Transverse colon (tissue), 4 donors: ENCODE results near the gene TCP11L1. TPM values are rescaled to one million over a fixed set of nuclear protein-coding genes. Genes with fewer than 3 reads are reported as not detected.
"Not testable (repeated sequence)": the region's sequence is repeated elsewhere in the genome, so short reads cannot be mapped to it uniquely, and the experiment has no call there.

Source experiments
- DNase-seq: peaks from one replicate; pipeline ENCODE4 v3.0.0-alpha.2; 2019
- H3K27ac ChIP-seq, 4 donors: fragments of 200-600 bp; sonication (generic); 2 replicates each; pipeline ENCODE4 v1.5.1; 2016 to 2018; ENCODE audit warnings: inconsistent platforms in 4 of 4
- H3K27me3 ChIP-seq: fragments of 200-600 bp; sonication (generic); 2 replicates; pipeline ENCODE4 v1.5.1; 2017; ENCODE audit warnings: inconsistent platforms
- H3K36me3 ChIP-seq, 4 donors: fragments of 200-600 bp; sonication (generic); 2 replicates each; pipeline ENCODE4 v1.5.1; 2017 to 2019; ENCODE audit warnings: inconsistent platforms in 4 of 4
- H3K4me1 ChIP-seq, 4 donors: fragments of 200-600 bp; sonication (generic); 2 replicates each; pipeline ENCODE4 v1.5.1; 2017 to 2020; ENCODE audit warnings: inconsistent platforms in 4 of 4
- H3K4me3 ChIP-seq, 4 donors: fragments of 200-600 bp; sonication (generic); 1 replicate in 1 of 4; 2 replicates in 3 of 4; pipeline versions ENCODE4 v1.5.1 to v1.6.1; 2017 to 2019; ENCODE audit warnings: inconsistent platforms in 4 of 4
- H3K9me3 ChIP-seq, 2 donors: fragments of 200-600 bp; sonication (generic); 2 replicates each; pipeline ENCODE4 v1.5.1; 2017 to 2019; ENCODE audit warnings: inconsistent platforms in 2 of 2
- CTCF ChIP-seq, 5 experiments: fragments of 200-600 bp in 3 of 5; fragments of 450-650 bp in 2 of 5; sonication (generic) in 3 of 5; IDR thresholded peaks; 1 replicate in 2 of 5; 2 replicates in 3 of 5; pipeline ENCODE4 v1.5.1; 2016 to 2017; ENCODE audit warnings: antibody characterized with exemption in 5 of 5, inconsistent platforms in 3 of 5, mild to moderate bottlenecking in 2 of 5, moderate library complexity in 1 of 5
- EP300 ChIP-seq: sonication (generic); formaldehyde crosslinking; IDR thresholded peaks from one replicate; pipeline ENCODE4 v1.6.1; 2017; ENCODE audit warnings: antibody characterized with exemption, low read depth
- POLR2A ChIP-seq: fragments of 450-650 bp; IDR thresholded peaks from one replicate; pipeline ENCODE4 v1.6.1; 2016; ENCODE audit warnings: antibody characterized with exemption, mild to moderate bottlenecking, moderate library complexity
- POLR2AphosphoS5 ChIP-seq, 3 donors: sonication (generic); formaldehyde crosslinking; IDR thresholded peaks; one replicate each; pipeline ENCODE4 v1.6.1; 2016; ENCODE audit warnings: antibody characterized with exemption in 3 of 3
- WGBS, 2 donors: methylation state at CpG; one replicate each; pipeline ENCODE4 v1.1.5; 2018; ENCODE audit warnings: low coverage in 1 of 2; 5-methylcytosine and 5-hydroxymethylcytosine counted together
- in situ Hi-C, 4 donors: fragments of 200-750 bp; cut with MboI; loops; one replicate each; pipeline versions ENCODE4 v1.15.0 to v1.15.1; 2017; ENCODE audit warnings: low sequenced_read_pairs in 3 of 4, low pct_ligation_motif_present in 1 of 4, low pct_unique_long_range_greater_than_20kb in 1 of 4
- intact Hi-C: fragments of 100-400 bp; cut with DNase I; formaldehyde crosslinking; loops from one replicate; pipeline ENCODE4 v1.15.1; 2023; ENCODE audit warnings: low total_unique reads
- total RNA-seq, 4 donors: library from RNA; depleted of rRNA; stranded (reverse); fragments of >200 nt; gene quantifications; one replicate each; pipeline ENCODE4 v1.1.0, GENCODE V29; 2016

Gene TCP11L1
- total RNA-seq, 4 donors from 2014 or later = 24.3 to 90.2 (median 66.1) TPM

GRCh38 chr11:33025339-33025722 is 14.0 kb upstream of the TCP11L1 start:
- in situ Hi-C loops (no loop called here), intact Hi-C loops (no loop called here)

GRCh38 chr11:33027233-33027632 is 12.1 kb upstream of the TCP11L1 start:
- no peak for DNase-seq
- TF ChIP-seq POLR2A = no peak
- TF ChIP-seq EP300 = no peak
- TF ChIP-seq POLR2AphosphoS5 (IDR thresholded peaks at IDR 0.05) = no peak
- no peak for TF ChIP-seq CTCF (IDR thresholded peaks at IDR 0.05)
- Histone ChIP-seq H3K4me1 (peaks cover 0 to 6% (median 2%) of the 10 kb centered on the region in 4 donors), H3K27ac (no peak overlapping the region), H3K36me3 (peaks cover 0 to 5% (median 0%) of the 10 kb centered on the region in 4 donors), H3K27me3 (no peaks in the 10 kb centered on the region), H3K4me3 (no peak overlapping the region), H3K9me3 (no peaks in the 10 kb centered on the region)
- 78 to 82% methylated on average over 2 of the region's 2 CpGs for WGBS, 2 donors
- in situ Hi-C loops (no loop called here), intact Hi-C loops (no loop called here)

More at GRCh38 chr11:33025339-33025722, 14.0 kb upstream of the TCP11L1 start:
- Histone ChIP-seq H3K27me3 (no peaks in the 10 kb centered on the region), H3K27ac (no peak overlapping the region), H3K9me3 (no peaks in the 10 kb centered on the region), H3K4me3 (no peak overlapping the region), H3K36me3 (no peaks in the 10 kb centered on the region), H3K4me1 (peaks cover 0 to 16% (median 6%) of the 10 kb centered on the region in 4 donors)
- no peak for TF ChIP-seq EP300
- WGBS, 2 donors = 83 to 91% methylated on average over 3 of the region's 3 CpGs
- no peak for DNase-seq

GRCh38 chr11:33027846-33028536 is 11.4 kb upstream of the TCP11L1 start:
- Histone ChIP-seq H3K36me3 (peaks cover 0 to 5% (median 0%) of the 10 kb centered on the region in 4 donors), H3K4me1 (peaks cover 0 to 4% (median 0%) of the 10 kb centered on the region in 4 donors), H3K27ac (no peak overlapping the region), H3K9me3 (no peaks in the 10 kb centered on the region), H3K4me3 (no peak overlapping the region), H3K27me3 (no peaks in the 10 kb centered on the region)
- TF ChIP-seq CTCF (IDR thresholded peaks at IDR 0.05) (no peak), EP300 (no peak), POLR2A (no peak), POLR2AphosphoS5 (IDR thresholded peaks at IDR 0.05) (no peak)
- WGBS, 2 donors = 77% methylated on average over 4 of the region's 4 CpGs
- in situ Hi-C loops = no loop called here
- intact Hi-C loops = no loop called here
- DNase-seq = no peak

- no peak overlapping the region for H3K4me3 ChIP-seq
- DNase-seq = no peak
- peaks cover 0 to 5% (median 0%) of the 10 kb centered on the region in 4 donors for H3K36me3 ChIP-seq
- intact Hi-C loops = no loop called here
- WGBS, 2 donors = 80 to 87% methylated on average over 1 to 2 of the region's 2 CpGs
- H3K9me3 ChIP-seq = no peaks in the 10 kb centered on the region
- no peak overlapping the region for H3K27ac ChIP-seq
- H3K27me3 ChIP-seq = no peaks in the 10 kb centered on the region
- TF ChIP-seq POLR2AphosphoS5 (IDR thresholded peaks at IDR 0.05) (no peak), POLR2A (no peak), CTCF (IDR thresholded peaks at IDR 0.05) (no peak), EP300 (no peak)
- in situ Hi-C loops = no loop called here
- peaks cover 0 to 3% (median 0%) of the 10 kb centered on the region in 4 donors for H3K4me1 ChIP-seq
Observed at GRCh38 chr11:33028537-33028914, 10.8 kb upstream of the TCP11L1 start.

- H3K27ac ChIP-seq, H3K4me3 ChIP-seq, intact Hi-C loops, H3K4me1 ChIP-seq, DNase-seq, H3K9me3 ChIP-seq, H3K36me3 ChIP-seq, in situ Hi-C loops, H3K27me3 ChIP-seq: not testable (repeated sequence)
- 88% methylated on average over 6 of the region's 6 CpGs for WGBS, 2 donors
Observed at GRCh38 chr11:33029218-33029617, 10.2 kb upstream of the TCP11L1 start.
